ENCODE results near the gene ANO10. TPM values are rescaled to one million over a fixed set of nuclear protein-coding genes. Genes with fewer than 3 reads are reported as not detected.
"Not testable (repeated sequence)": the region's sequence is repeated elsewhere in the genome, so short reads cannot be mapped to it uniquely, and the experiment has no call there.

ANO10 gene
- total RNA-seq, 6 experiments from 2014 or later, result 10.5 to 24.1 (median 13.6) TPM

- H3K4me1 ChIP-seq, result no peaks in the 10 kb centered on the region
- TF ChIP-seq CTCF (IDR thresholded peaks at IDR 0.05), result no peak
- intact Hi-C loops (cut with DNase I), result no loop called here
- DNase-seq (no peak), ATAC-seq (peak in 1 of 4 donors; percentile 51)
- no peaks in the 10 kb centered on the region for H3K27me3 ChIP-seq
- H3K4me3 ChIP-seq, result no peak overlapping the region
- H3K27ac ChIP-seq, result no peak overlapping the region
- WGBS (ENCODE audit: insufficient coverage, low coverage, low lambda C conversion rate, missing lambda C conversion rate), result 95% methylated on average over 3 of the region's 3 CpGs
- H3K9me3 ChIP-seq, result no peaks in the 10 kb centered on the region
- no peaks in the 10 kb centered on the region for H3K36me3 ChIP-seq
Measured at GRCh38 chr3:43523454-43524053, 98.3 kb downstream of the ANO10 start.

- H3K27ac ChIP-seq, result no peak overlapping the region
- no peak overlapping the region for H3K4me3 ChIP-seq
- no peaks in the 10 kb centered on the region for H3K9me3 ChIP-seq
- H3K4me1 ChIP-seq, result no peaks in the 10 kb centered on the region
- intact Hi-C loops (cut with DNase I), result no loop called here
- WGBS (ENCODE audit: insufficient coverage, low coverage, low lambda C conversion rate, missing lambda C conversion rate), result 94% methylated on average over 3 of the region's 3 CpGs
- no peak for TF ChIP-seq CTCF (IDR thresholded peaks at IDR 0.05)
- TF ChIP-seq POLR2A (IDR thresholded peaks at IDR 0.05), result no peak
- DNase-seq, result no peak
- no peaks in the 10 kb centered on the region for H3K36me3 ChIP-seq
- H3K27me3 ChIP-seq, result no peaks in the 10 kb centered on the region
- peak in 1 of 4 donors; percentile 52 for ATAC-seq
Measured at GRCh38 chr3:43522727-43523362, 99.0 kb downstream of the ANO10 start.

- 58% methylated on average over 1 of the region's 1 CpG for WGBS (ENCODE audit: insufficient coverage, low coverage, low lambda C conversion rate, missing lambda C conversion rate)
- Histone ChIP-seq H3K27ac (no peak overlapping the region), H3K36me3 (no peaks in the 10 kb centered on the region), H3K4me3 (no peak overlapping the region), H3K27me3 (no peaks in the 10 kb centered on the region), H3K9me3 (no peaks in the 10 kb centered on the region), H3K4me1 (no peaks in the 10 kb centered on the region)
- no peak for DNase-seq
- intact Hi-C loops (cut with DNase I), result no loop called here
- ATAC-seq, result no peak
- TF ChIP-seq POLR2A (IDR thresholded peaks at IDR 0.05), result no peak
Measured at GRCh38 chr3:43521941-43522340, 99.9 kb downstream of the ANO10 start.

GRCh38 chr3:43518515-43518914 lies 103.3 kb downstream of the ANO10 start:
- WGBS (ENCODE audit: insufficient coverage, low coverage, low lambda C conversion rate, missing lambda C conversion rate), result 100% methylated on average over 5 of the region's 7 CpGs
- H3K36me3 ChIP-seq; H3K4me3 ChIP-seq; H3K27me3 ChIP-seq; ATAC-seq; H3K9me3 ChIP-seq; DNase-seq; H3K27ac ChIP-seq; intact Hi-C loops (cut with DNase I); H3K4me1 ChIP-seq: not testable (repeated sequence)

- H3K4me1 ChIP-seq, result no peaks in the 10 kb centered on the region
- intact Hi-C loops (cut with DNase I), result no loop called here
- no peaks in the 10 kb centered on the region for H3K36me3 ChIP-seq
- no peak for DNase-seq
- TF ChIP-seq POLR2A (IDR thresholded peaks at IDR 0.05) (no peak), CTCF (IDR thresholded peaks at IDR 0.05) (no peak)
- H3K4me3 ChIP-seq, result no peak overlapping the region
- 85% methylated on average over 9 of the region's 9 CpGs for WGBS (ENCODE audit: insufficient coverage, low coverage, low lambda C conversion rate, missing lambda C conversion rate)
- no peaks in the 10 kb centered on the region for H3K27me3 ChIP-seq
- ATAC-seq, result no peak
- H3K27ac ChIP-seq, result no peak overlapping the region
- H3K9me3 ChIP-seq, result no peaks in the 10 kb centered on the region
Measured at GRCh38 chr3:43515970-43516635, 105.7 kb downstream of the ANO10 start.
